IMR-90 (cell line): ENCODE data around the gene CPED1.

Experiments used
- MAFK ChIP-seq: IDR thresholded peaks from 2 replicates; pipeline ENCODE4 v1.6.1; 2012; ENCODE audit warnings: low read depth, low read length, improper control_type of control experiment
- MAZ ChIP-seq: IDR thresholded peaks from 2 replicates; pipeline ENCODE4 v1.6.1; 2012; ENCODE audit warnings: low read depth, mild to moderate bottlenecking, low read length, improper control_type of control experiment, moderate library complexity, borderline replicate concordance
- POLR2A ChIP-seq: IDR thresholded peaks from 2 replicates; pipeline ENCODE4 v1.6.1; 2012; ENCODE audit warnings: mild to moderate bottlenecking, low read depth, low read length
- RAD21 ChIP-seq: IDR thresholded peaks from 2 replicates; pipeline ENCODE4 v1.6.1; 2012; ENCODE audit warnings: low read length, improper control_type of control experiment
- RFX5 ChIP-seq: IDR thresholded peaks from 2 replicates; pipeline ENCODE4 v1.8.0; 2012; ENCODE audit warnings: low read depth, mild to moderate bottlenecking, low read length, moderate library complexity
- TF ChIP-seq, protein P1 (sequence below): conservative IDR thresholded peaks from 2 replicates; pipeline ENCODE4 v1.5.1; 2012; ENCODE audit warnings: mild to moderate bottlenecking, low read depth, low read length, improper control_type of control experiment

DNA sequence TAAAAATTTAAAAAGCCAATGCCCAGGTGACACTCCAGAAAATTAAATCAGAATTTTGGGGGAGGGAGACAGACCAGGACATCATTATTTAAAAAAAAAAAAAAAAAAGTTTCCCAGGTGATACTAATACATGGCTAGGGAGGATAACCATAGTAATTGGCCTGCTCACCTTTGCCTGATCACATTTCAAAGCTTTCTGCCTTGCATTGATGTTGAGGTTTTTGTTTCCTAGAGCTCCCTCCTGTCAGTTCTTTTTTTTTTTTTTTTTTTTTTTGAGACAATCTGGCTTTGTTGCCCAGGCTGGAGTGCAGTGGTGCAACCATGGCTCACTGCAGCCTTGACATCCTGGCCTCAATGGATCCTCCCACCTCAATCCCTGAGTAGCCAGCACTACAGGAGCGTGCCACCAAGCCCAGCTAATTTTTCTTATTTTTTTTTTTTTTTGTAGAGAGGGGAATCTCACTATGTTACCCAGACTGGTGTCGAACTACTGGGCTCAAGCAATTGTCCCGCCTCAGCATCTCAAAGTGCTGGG is 38.1 kb downstream of the CPED1 start:
- TF ChIP-seq, protein P1, sequence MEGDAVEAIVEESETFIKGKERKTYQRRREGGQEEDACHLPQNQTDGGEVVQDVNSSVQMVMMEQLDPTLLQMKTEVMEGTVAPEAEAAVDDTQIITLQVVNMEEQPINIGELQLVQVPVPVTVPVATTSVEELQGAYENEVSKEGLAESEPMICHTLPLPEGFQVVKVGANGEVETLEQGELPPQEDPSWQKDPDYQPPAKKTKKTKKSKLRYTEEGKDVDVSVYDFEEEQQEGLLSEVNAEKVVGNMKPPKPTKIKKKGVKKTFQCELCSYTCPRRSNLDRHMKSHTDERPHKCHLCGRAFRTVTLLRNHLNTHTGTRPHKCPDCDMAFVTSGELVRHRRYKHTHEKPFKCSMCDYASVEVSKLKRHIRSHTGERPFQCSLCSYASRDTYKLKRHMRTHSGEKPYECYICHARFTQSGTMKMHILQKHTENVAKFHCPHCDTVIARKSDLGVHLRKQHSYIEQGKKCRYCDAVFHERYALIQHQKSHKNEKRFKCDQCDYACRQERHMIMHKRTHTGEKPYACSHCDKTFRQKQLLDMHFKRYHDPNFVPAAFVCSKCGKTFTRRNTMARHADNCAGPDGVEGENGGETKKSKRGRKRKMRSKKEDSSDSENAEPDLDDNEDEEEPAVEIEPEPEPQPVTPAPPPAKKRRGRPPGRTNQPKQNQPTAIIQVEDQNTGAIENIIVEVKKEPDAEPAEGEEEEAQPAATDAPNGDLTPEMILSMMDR = no peak
- TF ChIP-seq MAFK (no peak), MAZ (no peak), RFX5 (no peak), RAD21 (no peak), POLR2A (no peak)
